HepG2 (cell line): Measurements from ENCODE around the gene RMND5A. TPM values are rescaled to one million over a fixed set of nuclear protein-coding genes. Genes with fewer than 3 reads are reported as not detected.
A peak's percentile ranks its signal among the peaks of the same experiment; 100 is the strongest.

Source experiments
- ARHGAP35 ChIP-seq: sonication (generic); formaldehyde crosslinking; IDR thresholded peaks from 2 replicates; pipeline ENCODE4 v1.9.0; 2022; ENCODE audit warnings: mild to moderate bottlenecking, inconsistent platforms, moderate library complexity, missing genetic modification reagents, borderline replicate concordance
- DRAP1 ChIP-seq: IDR thresholded peaks from 2 replicates; pipeline ENCODE4 v1.6.1; 2016; ENCODE audit warnings: missing genetic modification reagents, missing compliant biosample characterization
- FOXA1 ChIP-seq, 2 experiments: fragments of 450-650 bp in 1 of 2; sonication (generic) in 1 of 2; formaldehyde crosslinking in 1 of 2; IDR thresholded peaks; 2 replicates each; pipeline versions ENCODE4 v1.4.0 to v1.6.1; 2016 to 2020; ENCODE audit warnings: missing genetic modification reagents in 1 of 2
- GATAD2A ChIP-seq: IDR thresholded peaks from 2 replicates; pipeline ENCODE4 v1.6.1; 2016
- HOXA9 ChIP-seq: sonication (generic); formaldehyde crosslinking; IDR thresholded peaks from 2 replicates; pipeline ENCODE4 v1.8.1; 2022; ENCODE audit warnings: missing genetic modification reagents, mild to moderate bottlenecking, moderate library complexity, borderline replicate concordance
- NFATC3 ChIP-seq: sonication (generic); formaldehyde crosslinking; IDR thresholded peaks from 2 replicates; pipeline ENCODE4 v1.5.1; 2020; ENCODE audit warnings: mild to moderate bottlenecking, missing genetic modification reagents
- NR2F1 ChIP-seq, 2 experiments: fragments of 450-650 bp in 1 of 2; formaldehyde crosslinking in 1 of 2; IDR thresholded peaks; 2 replicates each; pipeline versions ENCODE4 v1.5.0 to v1.6.1; 2016 to 2020; ENCODE audit warnings: mild to moderate bottlenecking in 1 of 2, missing compliant biosample characterization in 1 of 2, missing genetic modification reagents in 1 of 2, moderate library complexity in 1 of 2
- RFXANK ChIP-seq: IDR thresholded peaks from 2 replicates; pipeline ENCODE4 v1.6.1; 2016
- TEF ChIP-seq: sonication (generic); formaldehyde crosslinking; IDR thresholded peaks from 2 replicates; pipeline ENCODE4 v1.5.0; 2020; ENCODE audit warnings: missing genetic modification reagents
- ZBTB2 ChIP-seq: sonication (generic); formaldehyde crosslinking; IDR thresholded peaks from 2 replicates; pipeline ENCODE4 v1.8.0; 2022; ENCODE audit warnings: low read depth, missing genetic modification reagents
- ZNF142 ChIP-seq: sonication (generic); formaldehyde crosslinking; IDR thresholded peaks from 2 replicates; pipeline ENCODE4 v1.4.0; 2020; ENCODE audit warnings: missing genetic modification reagents
- ZNF333 ChIP-seq: sonication (generic); formaldehyde crosslinking; IDR thresholded peaks from 2 replicates; pipeline ENCODE4 v1.4.0; 2020; ENCODE audit warnings: mild to moderate bottlenecking, missing genetic modification reagents, borderline replicate concordance
- ZNF33B ChIP-seq: sonication (generic); formaldehyde crosslinking; IDR thresholded peaks from 2 replicates; pipeline ENCODE4 v1.5.1; 2020; ENCODE audit warnings: mild to moderate bottlenecking, missing genetic modification reagents
- ZNF350 ChIP-seq: sonication (generic); formaldehyde crosslinking; IDR thresholded peaks from 2 replicates; pipeline ENCODE4 v1.4.0; 2020; ENCODE audit warnings: mild to moderate bottlenecking, low read depth, missing genetic modification reagents, borderline replicate concordance
- ZNF383 ChIP-seq: sonication (generic); formaldehyde crosslinking; IDR thresholded peaks from 2 replicates; pipeline ENCODE4 v1.4.0; 2020; ENCODE audit warnings: missing genetic modification reagents, mild to moderate bottlenecking, borderline replicate concordance
- ZNF530 ChIP-seq: sonication (generic); formaldehyde crosslinking; IDR thresholded peaks from 2 replicates; pipeline ENCODE4 v1.5.0; 2020; ENCODE audit warnings: low read depth, mild to moderate bottlenecking, missing genetic modification reagents
- ZNF577 ChIP-seq: sonication (generic); formaldehyde crosslinking; IDR thresholded peaks from 2 replicates; pipeline ENCODE4 v1.4.0; 2020; ENCODE audit warnings: mild to moderate bottlenecking, low read depth, missing genetic modification reagents, borderline replicate concordance
- ZNF598 ChIP-seq: sonication (generic); formaldehyde crosslinking; IDR thresholded peaks from 2 replicates; pipeline ENCODE4 v1.5.1; 2020; ENCODE audit warnings: mild to moderate bottlenecking, missing genetic modification reagents, borderline replicate concordance
- ZNF788 ChIP-seq: sonication (generic); formaldehyde crosslinking; IDR thresholded peaks from 2 replicates; pipeline ENCODE4 v1.5.0; 2020; ENCODE audit warnings: mild to moderate bottlenecking, missing genetic modification reagents, borderline replicate concordance
- ZSCAN30 ChIP-seq: sonication (generic); formaldehyde crosslinking; IDR thresholded peaks from 2 replicates; pipeline ENCODE4 v1.5.0; 2020; ENCODE audit warnings: mild to moderate bottlenecking, missing genetic modification reagents
- polyA plus RNA-seq, 8 experiments: library from polyadenylated mRNA; depleted of rRNA in 3 of 8; stranded (reverse) in 7 of 8; unstranded in 1 of 8; fragments of >200 nt; fragmentation: Illumina TruSeq in 4 of 8; extraction: Trizol in 4 of 8; gene quantifications; 2 replicates each; pipeline versions ENCODE4 v1.2.1 to v1.2.3, GENCODE V29; 2011 to 2016; ENCODE audit warnings: low read depth in 4 of 8, missing spikeins in 1 of 8, mixed read lengths in 1 of 8; ENCODE audit not compliant: insufficient read depth in 1 of 8
- total RNA-seq, 5 experiments: library from RNA; depleted of rRNA; stranded (reverse); fragments of >200 nt; fragmentation: Illumina TruSeq; extraction: Trizol; gene quantifications; 2 replicates each; pipeline ENCODE4 v1.2.3, GENCODE V29; 2016; ENCODE audit warnings: low read depth in 1 of 5

RMND5A gene
- total and polyA plus RNA-seq, 2 of the 13 experiments (the other 11 are each of a cell fraction or from before 2014, with no cell fraction given) = 31.0 to 66.4 TPM

GRCh38 chr2:86808315-86809161, 88.4 kb downstream of the RMND5A start (continued):
- TF ChIP-seq ZNF33B (CRISPR knock-in tag) (peak; percentile 73; the same call in 1 of the 2 replicates), NR2F1 (CRISPR knock-in tag; IDR thresholded peaks at IDR 0.05) (no peak), ZNF350 (CRISPR knock-in tag) (peak; percentile 54), ZNF577 (CRISPR knock-in tag) (0 out of 2 replicates have a peak, but pooled peaks have one; percentile 11), ZBTB2 (CRISPR knock-in tag) (no peak), ZNF598 (CRISPR knock-in tag) (0 out of 2 replicates have a peak, but pooled peaks have one; percentile 68), RFXANK (CRISPR knock-in tag) (no peak), ZSCAN30 (CRISPR knock-in tag) (no peak), FOXA1 (IDR thresholded peaks at IDR 0.05) (no peak), FOXA1 (CRISPR knock-in tag; IDR thresholded peaks at IDR 0.05) (no peak; the same call in 1 of the 2 replicates), TEF (no peak), ZNF383 (CRISPR knock-in tag) (no peak), DRAP1 (CRISPR knock-in tag) (no peak), ZNF788 (peak; percentile 25; the same call in 1 of the 2 replicates), NFATC3 (CRISPR knock-in tag) (peak; percentile 69), GATAD2A (CRISPR knock-in tag) (0 out of 2 replicates have a peak, but pooled peaks have one; percentile 53), ARHGAP35 (CRISPR knock-in tag) (no peak), HOXA9 (CRISPR knock-in tag) (0 out of 2 replicates have a peak, but pooled peaks have one; percentile 55), ZNF530 (no peak), ZNF333 (CRISPR knock-in tag) (no peak), ZNF142 (CRISPR knock-in tag) (no peak)
